ENCODE data around the gene A1CF. TPM values are rescaled to one million over a fixed set of nuclear protein-coding genes. Genes with fewer than 3 reads are reported as not detected.
A peak's percentile ranks its signal among the peaks of the same experiment; 100 is the strongest.

A1CF gene
- total and polyA plus RNA-seq, 7 donors = 0.04 to 0.26 TPM; not detected in 5

DNA sequence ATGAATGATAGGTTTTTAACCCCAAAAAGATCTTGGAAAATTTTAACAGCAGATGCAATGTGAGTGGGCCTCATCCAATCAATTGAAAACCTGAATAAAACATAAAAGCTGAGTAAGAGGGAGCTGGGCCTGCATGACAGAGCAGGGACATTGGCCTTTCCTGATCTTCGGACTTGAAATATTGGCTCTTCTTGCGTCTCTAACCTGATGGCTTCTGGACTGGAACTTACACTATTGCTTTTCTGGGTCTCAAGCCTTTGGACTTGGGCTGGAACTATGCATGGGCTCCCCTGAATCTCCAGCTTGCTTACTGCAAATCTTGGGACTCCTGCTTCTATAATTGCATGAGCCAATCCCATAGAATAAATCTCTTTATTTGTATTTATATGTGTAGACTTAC lies 9.0 kb downstream of the A1CF start:
- Histone ChIP-seq H3K9me3 (no peaks in the 10 kb centered on the region), H3K36me3 (ENCODE audit: insufficient read depth in 1 of 2, low read depth in 1 of 2) (no peaks in the 10 kb centered on the region), H3K27me3 (ENCODE audit: insufficient read depth in 3 of 3, low read length in 2 of 3) (no peaks in the 10 kb centered on the region), H3K4me1 (no peaks in the 10 kb centered on the region), H3K27ac (no peak overlapping the region), H3K4me3 (no peak overlapping the region)
- TF ChIP-seq, protein P1, sequence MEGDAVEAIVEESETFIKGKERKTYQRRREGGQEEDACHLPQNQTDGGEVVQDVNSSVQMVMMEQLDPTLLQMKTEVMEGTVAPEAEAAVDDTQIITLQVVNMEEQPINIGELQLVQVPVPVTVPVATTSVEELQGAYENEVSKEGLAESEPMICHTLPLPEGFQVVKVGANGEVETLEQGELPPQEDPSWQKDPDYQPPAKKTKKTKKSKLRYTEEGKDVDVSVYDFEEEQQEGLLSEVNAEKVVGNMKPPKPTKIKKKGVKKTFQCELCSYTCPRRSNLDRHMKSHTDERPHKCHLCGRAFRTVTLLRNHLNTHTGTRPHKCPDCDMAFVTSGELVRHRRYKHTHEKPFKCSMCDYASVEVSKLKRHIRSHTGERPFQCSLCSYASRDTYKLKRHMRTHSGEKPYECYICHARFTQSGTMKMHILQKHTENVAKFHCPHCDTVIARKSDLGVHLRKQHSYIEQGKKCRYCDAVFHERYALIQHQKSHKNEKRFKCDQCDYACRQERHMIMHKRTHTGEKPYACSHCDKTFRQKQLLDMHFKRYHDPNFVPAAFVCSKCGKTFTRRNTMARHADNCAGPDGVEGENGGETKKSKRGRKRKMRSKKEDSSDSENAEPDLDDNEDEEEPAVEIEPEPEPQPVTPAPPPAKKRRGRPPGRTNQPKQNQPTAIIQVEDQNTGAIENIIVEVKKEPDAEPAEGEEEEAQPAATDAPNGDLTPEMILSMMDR (IDR thresholded peaks at IDR 0.05) = no peak
- WGBS, 3 donors = 87 to 92% (median 89%) methylated on average over 2 of the region's 2 CpGs
- intact Hi-C loops (cut with DNase I) = no loop called here
- ATAC-seq = no peak
- no peak for DNase-seq

DNA sequence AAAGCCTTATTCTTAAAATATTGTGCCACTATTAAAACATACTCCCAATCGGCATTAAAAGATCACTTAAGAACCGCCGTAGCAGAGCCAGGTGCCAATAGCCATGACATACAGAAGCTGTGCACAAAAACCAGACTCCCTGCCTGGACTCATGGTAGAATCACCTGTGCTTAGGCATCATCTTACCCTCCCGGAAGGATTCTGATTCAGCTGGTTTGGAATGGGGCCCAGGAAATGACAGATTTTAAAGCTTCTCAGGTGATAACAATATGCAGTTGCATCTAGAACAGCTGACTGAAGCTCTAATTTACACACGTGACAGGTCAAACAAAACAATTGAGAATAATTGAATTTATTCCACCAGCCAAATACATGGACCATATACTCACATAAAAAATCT lies 10.7 kb downstream of the A1CF start:
- ATAC-seq (peak in 2 of 4 donors; percentile 21 to 78), DNase-seq (no peak)
- 27 to 41% (median 29%) methylated on average over 5 of the region's 5 CpGs for WGBS, 3 donors
- H3K4me3 ChIP-seq = no peak overlapping the region
- no peak overlapping the region for H3K27ac ChIP-seq
- no peaks in the 10 kb centered on the region for H3K4me1 ChIP-seq
- intact Hi-C loops (cut with DNase I) = no loop called here
- H3K9me3 ChIP-seq = no peaks in the 10 kb centered on the region
- TF ChIP-seq, protein P1 (IDR thresholded peaks at IDR 0.05) = no peak
- H3K36me3 ChIP-seq (ENCODE audit: insufficient read depth in 1 of 2, low read depth in 1 of 2) = no peaks in the 10 kb centered on the region
- no peaks in the 10 kb centered on the region for H3K27me3 ChIP-seq (ENCODE audit: insufficient read depth in 3 of 3, low read length in 2 of 3)

DNA sequence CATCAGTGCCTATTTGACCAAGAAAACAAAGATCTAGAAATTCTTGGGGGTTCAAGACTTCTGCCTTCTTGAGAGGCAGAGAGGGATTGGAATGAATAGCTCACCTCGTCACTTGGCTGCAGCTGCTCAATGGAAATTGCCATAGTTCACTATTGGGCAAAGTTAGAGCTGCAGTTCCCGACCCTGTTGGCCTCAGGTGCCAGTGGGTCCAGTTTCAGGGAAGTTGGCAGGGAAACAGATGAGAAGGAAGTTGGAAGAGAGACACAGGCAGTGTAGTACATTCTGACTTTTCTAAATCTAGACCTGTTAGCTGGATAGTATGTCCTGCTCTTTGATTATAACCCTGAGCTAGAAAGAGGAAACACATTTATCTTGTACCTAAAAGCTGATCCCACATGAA lies 19.1 kb downstream of the A1CF start:
- no peaks in the 10 kb centered on the region for H3K9me3 ChIP-seq
- TF ChIP-seq, protein P1 (IDR thresholded peaks at IDR 0.05) = no peak
- no peak overlapping the region for H3K4me3 ChIP-seq
- no peak overlapping the region for H3K27ac ChIP-seq
- no peaks in the 10 kb centered on the region for H3K4me1 ChIP-seq
- DNase-seq (no peak), ATAC-seq (peak in 3 of 4 donors; percentile 54 to 84 (median 80))
- intact Hi-C loops (cut with DNase I) = no loop called here
- WGBS, 3 donors = 20 to 35% (median 23%) methylated on average over 2 of the region's 2 CpGs
- H3K36me3 ChIP-seq (ENCODE audit: insufficient read depth in 1 of 2, low read depth in 1 of 2) = no peaks in the 10 kb centered on the region
- H3K27me3 ChIP-seq (ENCODE audit: insufficient read depth in 3 of 3, low read length in 2 of 3) = no peaks in the 10 kb centered on the region

DNA sequence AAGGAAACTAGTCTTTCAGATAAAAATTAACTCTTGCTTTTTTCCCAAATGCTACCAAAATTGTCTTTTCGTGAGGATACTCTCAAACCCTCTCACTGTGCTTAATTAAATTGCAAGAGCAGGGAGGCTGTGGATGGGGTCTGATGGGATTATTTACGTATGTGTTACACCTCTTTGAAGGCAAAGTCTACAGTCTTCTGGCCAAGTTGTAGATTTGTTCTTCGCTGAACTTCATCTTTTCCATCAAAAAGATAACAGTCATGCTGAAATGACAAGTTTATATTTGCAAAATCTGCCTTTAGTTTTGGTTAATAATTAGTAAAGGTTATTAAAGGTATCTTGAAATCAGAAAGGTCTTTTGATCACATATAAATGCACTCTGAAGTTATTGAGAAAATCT lies 22.7 kb downstream of the A1CF start:
- TF ChIP-seq, protein P1 (IDR thresholded peaks at IDR 0.05) = no peak
- Histone ChIP-seq H3K4me1 (no peaks in the 10 kb centered on the region), H3K9me3 (no peaks in the 10 kb centered on the region), H3K27ac (no peak overlapping the region), H3K4me3 (no peak overlapping the region), H3K36me3 (ENCODE audit: insufficient read depth in 1 of 2, low read depth in 1 of 2) (no peaks in the 10 kb centered on the region), H3K27me3 (ENCODE audit: insufficient read depth in 3 of 3, low read length in 2 of 3) (no peaks in the 10 kb centered on the region)
- intact Hi-C loops (cut with DNase I) = no loop called here
- ATAC-seq = no peak
- no peak for DNase-seq
- 64 to 70% (median 68%) methylated on average over 3 of the region's 3 CpGs for WGBS, 3 donors

DNA sequence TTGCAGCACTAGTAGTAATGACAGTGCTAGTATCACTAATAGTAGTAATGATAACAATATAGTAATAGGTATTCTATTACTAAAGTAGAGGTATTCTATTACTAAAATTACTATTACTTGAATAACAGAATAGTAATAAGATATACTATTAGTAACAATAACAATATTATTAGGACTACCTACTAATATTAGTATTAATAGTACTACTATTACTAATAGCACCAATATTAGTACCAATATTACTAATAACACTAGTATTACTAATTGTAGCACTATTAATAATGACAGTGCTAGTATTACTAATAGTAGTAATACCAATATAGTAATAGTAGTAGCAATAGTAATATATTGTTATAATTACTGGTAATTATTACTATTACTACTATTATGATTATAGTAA lies 24.1 kb downstream of the A1CF start:
- Histone ChIP-seq H3K9me3 (no peaks in the 10 kb centered on the region), H3K4me1 (no peaks in the 10 kb centered on the region), H3K27me3 (ENCODE audit: insufficient read depth in 3 of 3, low read length in 2 of 3) (no peaks in the 10 kb centered on the region), H3K27ac (no peak overlapping the region), H3K4me3 (no peak overlapping the region), H3K36me3 (ENCODE audit: insufficient read depth in 1 of 2, low read depth in 1 of 2) (no peaks in the 10 kb centered on the region)
- TF ChIP-seq, protein P1 (IDR thresholded peaks at IDR 0.05) = no peak
- intact Hi-C loops (cut with DNase I) = no loop called here
- ATAC-seq (no peak), DNase-seq (no peak)
